Measurements from ENCODE around the gene DPRX. TPM values are rescaled to one million over a fixed set of nuclear protein-coding genes. Genes with fewer than 3 reads are reported as not detected.

DPRX gene
- total and polyA plus RNA-seq, 2 of the 13 experiments (the other 11 are each of a cell fraction or from before 2014, with no cell fraction given), result not detected

DNA sequence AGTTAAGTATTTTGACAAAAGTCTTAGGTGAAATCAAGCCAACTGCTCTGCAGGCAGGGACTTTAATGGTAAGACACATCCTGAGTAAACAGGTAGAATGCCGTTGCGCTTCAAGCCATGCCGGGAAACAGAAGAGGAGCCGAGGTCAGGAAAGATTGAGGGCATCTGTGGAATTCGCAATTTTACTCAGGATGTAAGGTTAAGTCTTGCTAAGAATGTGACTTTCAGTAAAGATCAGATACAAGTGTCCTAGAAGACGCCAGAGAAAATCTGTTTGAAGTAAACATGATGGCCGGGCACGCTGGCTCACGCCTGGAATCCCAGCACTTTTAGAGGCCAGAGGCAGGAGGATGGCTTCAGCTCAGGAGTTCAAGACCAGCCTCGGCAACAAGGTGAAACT, 33.4 kb upstream of the DPRX start:
- in situ Hi-C loops (cut with HindIII; ENCODE audit: extremely low pct_ligation_motif_present, low pct_unique_long_range_greater_than_20kb) (loop anchor here (10.0 kb wide), 1 partner anchor 56 kb away; no protein-coding TSS in a partner anchor), intact Hi-C loops (cut with micrococcal nuclease; ENCODE audit: unreplicated experiment) (loop anchor here (10.0 kb wide), 1 partner anchor 56 kb away; no protein-coding TSS in a partner anchor)
- no peaks in the 10 kb centered on the region for H3K27me3 ChIP-seq (ENCODE audit: control insufficient read depth in 1 of 2, insufficient read depth in 2 of 2, low read length in 2 of 2)
- H3K4me1 ChIP-seq (ENCODE audit: insufficient read depth, low read length), result peaks cover 40% of the 10 kb centered on the region
- ATAC-seq (no peak), DNase-seq (ENCODE audit: low spot score) (no peak), FAIRE-seq (no peak)
- H3K9ac ChIP-seq (ENCODE audit: insufficient read depth, low read depth, low read length), result no peak overlapping the region
- H3K9me3 ChIP-seq (ENCODE audit: low read length), result no peaks in the 10 kb centered on the region
- no peaks in the 10 kb centered on the region for H3K36me3 ChIP-seq (replicated peaks in 1 of 2; ENCODE audit: control insufficient read depth in 1 of 2, insufficient read depth in 2 of 2, low read length in 2 of 2)
- 89% methylated on average over 9 of the region's 10 CpGs for WGBS (ENCODE audit: low lambda C conversion rate)
- H3K4me2 ChIP-seq (ENCODE audit: low read depth, low read length), result no peak overlapping the region
- no peaks in the 10 kb centered on the region for H4K20me1 ChIP-seq (ENCODE audit: insufficient read depth, low read length)
- TF ChIP-seq CC2D1A (CRISPR knock-in tag; IDR thresholded peaks at IDR 0.05) (no peak), ZBTB10 (CRISPR knock-in tag; IDR thresholded peaks at IDR 0.05; ENCODE audit: borderline replicate concordance) (no peak), SP2 (CRISPR knock-in tag; IDR thresholded peaks at IDR 0.05) (no peak), JUNB (CRISPR knock-in tag; IDR thresholded peaks at IDR 0.05; ENCODE audit: borderline replicate concordance) (no peak), ATF4 (CRISPR knock-in tag; IDR thresholded peaks at IDR 0.05) (no peak), ZSCAN21 (CRISPR knock-in tag; IDR thresholded peaks at IDR 0.05; ENCODE audit: borderline replicate concordance) (no peak), ZNF317 (CRISPR knock-in tag; IDR thresholded peaks at IDR 0.05) (no peak), ERF (CRISPR knock-in tag; IDR thresholded peaks at IDR 0.05) (no peak), ZKSCAN1 (IDR thresholded peaks at IDR 0.05; ENCODE audit: low read length) (no peak), CAMTA2 (CRISPR knock-in tag; IDR thresholded peaks at IDR 0.05; ENCODE audit: borderline replicate concordance) (no peak), ZNF329 (CRISPR knock-in tag; IDR thresholded peaks at IDR 0.05; ENCODE audit: low read depth) (no peak)
- TF ChIP-seq, protein P1, sequence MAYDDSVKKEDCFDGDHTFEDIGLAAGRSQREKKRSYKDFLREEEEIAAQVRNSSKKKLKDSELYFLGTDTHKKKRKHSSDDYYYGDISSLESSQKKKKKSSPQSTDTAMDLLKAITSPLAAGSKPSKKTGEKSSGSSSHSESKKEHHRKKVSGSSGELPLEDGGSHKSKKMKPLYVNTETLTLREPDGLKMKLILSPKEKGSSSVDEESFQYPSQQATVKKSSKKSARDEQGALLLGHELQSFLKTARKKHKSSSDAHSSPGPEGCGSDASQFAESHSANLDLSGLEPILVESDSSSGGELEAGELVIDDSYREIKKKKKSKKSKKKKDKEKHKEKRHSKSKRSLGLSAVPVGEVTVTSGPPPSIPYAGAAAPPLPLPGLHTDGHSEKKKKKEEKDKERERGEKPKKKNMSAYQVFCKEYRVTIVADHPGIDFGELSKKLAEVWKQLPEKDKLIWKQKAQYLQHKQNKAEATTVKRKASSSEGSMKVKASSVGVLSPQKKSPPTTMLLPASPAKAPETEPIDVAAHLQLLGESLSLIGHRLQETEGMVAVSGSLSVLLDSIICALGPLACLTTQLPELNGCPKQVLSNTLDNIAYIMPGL (CRISPR knock-in tag; IDR thresholded peaks at IDR 0.05; ENCODE audit: borderline replicate concordance in 1 of 2, low read depth in 1 of 2), result no peak
- TF ChIP-seq, protein P2, sequence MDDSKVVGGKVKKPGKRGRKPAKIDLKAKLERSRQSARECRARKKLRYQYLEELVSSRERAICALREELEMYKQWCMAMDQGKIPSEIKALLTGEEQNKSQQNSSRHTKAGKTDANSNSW (CRISPR knock-in tag; IDR thresholded peaks at IDR 0.05; ENCODE audit: borderline replicate concordance), result no peak
- TF ChIP-seq, protein P3, sequence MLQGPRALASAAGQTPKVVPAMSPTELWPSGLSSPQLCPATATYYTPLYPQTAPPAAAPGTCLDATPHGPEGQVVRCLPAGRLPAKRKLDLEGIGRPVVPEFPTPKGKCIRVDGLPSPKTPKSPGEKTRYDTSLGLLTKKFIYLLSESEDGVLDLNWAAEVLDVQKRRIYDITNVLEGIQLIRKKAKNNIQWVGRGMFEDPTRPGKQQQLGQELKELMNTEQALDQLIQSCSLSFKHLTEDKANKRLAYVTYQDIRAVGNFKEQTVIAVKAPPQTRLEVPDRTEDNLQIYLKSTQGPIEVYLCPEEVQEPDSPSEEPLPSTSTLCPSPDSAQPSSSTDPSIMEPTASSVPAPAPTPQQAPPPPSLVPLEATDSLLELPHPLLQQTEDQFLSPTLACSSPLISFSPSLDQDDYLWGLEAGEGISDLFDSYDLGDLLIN (CRISPR knock-in tag; IDR thresholded peaks at IDR 0.05; ENCODE audit: borderline replicate concordance), result no peak
- POLR2A ChIA-PET, result no interaction called here
- no TSS peak for BruUV-seq (replicated peaks)
- no peaks in the 10 kb centered on the region for H3K79me2 ChIP-seq (ENCODE audit: insufficient read depth, low read length)
- H2AFZ ChIP-seq (ENCODE audit: low read length), result no peak overlapping the region
- H3K27ac ChIP-seq (ENCODE audit: extremely low read length, insufficient read depth, low read length), result no peak overlapping the region
- CTCF ChIA-PET (ENCODE audit: low intra/inter-chr PET ratio, low total read pairs), result no interaction called here
- no peak overlapping the region for H3K4me3 ChIP-seq (replicated peaks in 1 of 3; ENCODE audit: insufficient read depth in 1 of 3, low read depth in 2 of 3, low read length in 3 of 3)
